Measurements from ENCODE around the gene SLC5A9. TPM values are rescaled to one million over a fixed set of nuclear protein-coding genes. Genes with fewer than 3 reads are reported as not detected.

SLC5A9 gene
- polyA plus RNA-seq, 3 donors = 0.15 to 0.42 (median 0.28) TPM

DNA sequence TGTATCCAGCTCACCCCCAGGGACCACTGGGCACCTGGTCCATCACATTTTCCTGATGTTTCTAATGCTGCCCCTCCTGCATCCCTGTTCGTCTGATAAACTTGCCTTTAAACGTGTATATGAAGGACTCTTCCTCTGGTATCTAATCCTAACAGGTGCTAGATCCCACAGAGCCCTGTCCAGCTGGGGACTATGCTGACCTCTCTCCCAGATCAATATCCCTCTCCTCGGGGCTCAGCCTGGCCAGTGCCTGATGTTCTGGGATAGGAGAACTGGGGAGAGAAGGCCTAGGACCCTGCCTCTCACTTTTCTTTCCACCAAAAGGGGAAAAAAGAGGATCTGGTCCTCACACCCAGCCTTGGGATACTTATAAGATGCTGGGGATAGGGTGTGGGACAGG is 1.4 kb upstream of the SLC5A9 start:
- DNase-seq = no peak
- Mint-ChIP-seq H3K27ac (no peak overlapping the region), H3K27me3 (ENCODE audit: low read depth in 3 of 3) (no peaks in the 10 kb centered on the region), H3K4me1 (peaks cover 42% of the 10 kb centered on the region), H3K36me3 (no peaks in the 10 kb centered on the region), H3K4me3 (no peak overlapping the region), H3K9me3 (peaks cover 0 to 2% (median 0%) of the 10 kb centered on the region in 7 donors)
- Histone ChIP-seq H3K27me3 (ENCODE audit: control insufficient read depth in 2 of 2, insufficient read depth in 2 of 2, low read length in 2 of 2) (no peaks in the 10 kb centered on the region), H3K9me3 (replicated peaks in 1 of 2; ENCODE audit: control insufficient read depth in 1 of 2, insufficient read depth in 1 of 2, low read length in 2 of 2) (no peaks in the 10 kb centered on the region), H3K79me2 (ENCODE audit: insufficient read depth, low read length) (no peaks in the 10 kb centered on the region), H3K36me3 (replicated peaks in 1 of 2; ENCODE audit: control insufficient read depth in 1 of 2, insufficient read depth in 2 of 2, low read length in 2 of 2) (no peaks in the 10 kb centered on the region), H3K4me1 (ENCODE audit: control insufficient read depth in 1 of 2, insufficient read depth in 2 of 2, low read length in 2 of 2) (peaks cover 27 to 31% of the 10 kb centered on the region in 2 donors), H3K4me2 (replicated peaks; ENCODE audit: extremely low read depth, low read length, poor library complexity, severe bottlenecking) (no peak overlapping the region), H4K20me1 (ENCODE audit: insufficient read depth, low read length) (no peaks in the 10 kb centered on the region), H3K4me3 (replicated peaks in 1 of 3; ENCODE audit: low read depth in 2 of 3, low read length in 3 of 3) (no peak overlapping the region), H2AFZ (ENCODE audit: insufficient read depth, low read depth, low read length, poor library complexity, severe bottlenecking) (no peak overlapping the region), H3K27ac (ENCODE audit: low read depth in 1 of 2, low read length in 2 of 2) (no peak overlapping the region), H3K9ac (ENCODE audit: insufficient read depth, low read length, poor library complexity, severe bottlenecking) (no peak overlapping the region)
- intact Hi-C loops (cut with micrococcal nuclease) = loop anchor here in 1 of 2 donors (10.0 kb wide), 1 partner anchor 206 kb away; no protein-coding TSS in a partner anchor
- whole genome bisulfite sequencing (ENCODE audit: insufficient coverage) = 93% methylated on average over 2 of the region's 3 CpGs
- TF ChIP-seq, protein P1, sequence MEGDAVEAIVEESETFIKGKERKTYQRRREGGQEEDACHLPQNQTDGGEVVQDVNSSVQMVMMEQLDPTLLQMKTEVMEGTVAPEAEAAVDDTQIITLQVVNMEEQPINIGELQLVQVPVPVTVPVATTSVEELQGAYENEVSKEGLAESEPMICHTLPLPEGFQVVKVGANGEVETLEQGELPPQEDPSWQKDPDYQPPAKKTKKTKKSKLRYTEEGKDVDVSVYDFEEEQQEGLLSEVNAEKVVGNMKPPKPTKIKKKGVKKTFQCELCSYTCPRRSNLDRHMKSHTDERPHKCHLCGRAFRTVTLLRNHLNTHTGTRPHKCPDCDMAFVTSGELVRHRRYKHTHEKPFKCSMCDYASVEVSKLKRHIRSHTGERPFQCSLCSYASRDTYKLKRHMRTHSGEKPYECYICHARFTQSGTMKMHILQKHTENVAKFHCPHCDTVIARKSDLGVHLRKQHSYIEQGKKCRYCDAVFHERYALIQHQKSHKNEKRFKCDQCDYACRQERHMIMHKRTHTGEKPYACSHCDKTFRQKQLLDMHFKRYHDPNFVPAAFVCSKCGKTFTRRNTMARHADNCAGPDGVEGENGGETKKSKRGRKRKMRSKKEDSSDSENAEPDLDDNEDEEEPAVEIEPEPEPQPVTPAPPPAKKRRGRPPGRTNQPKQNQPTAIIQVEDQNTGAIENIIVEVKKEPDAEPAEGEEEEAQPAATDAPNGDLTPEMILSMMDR (IDR thresholded peaks at IDR 0.05) = no peak

DNA sequence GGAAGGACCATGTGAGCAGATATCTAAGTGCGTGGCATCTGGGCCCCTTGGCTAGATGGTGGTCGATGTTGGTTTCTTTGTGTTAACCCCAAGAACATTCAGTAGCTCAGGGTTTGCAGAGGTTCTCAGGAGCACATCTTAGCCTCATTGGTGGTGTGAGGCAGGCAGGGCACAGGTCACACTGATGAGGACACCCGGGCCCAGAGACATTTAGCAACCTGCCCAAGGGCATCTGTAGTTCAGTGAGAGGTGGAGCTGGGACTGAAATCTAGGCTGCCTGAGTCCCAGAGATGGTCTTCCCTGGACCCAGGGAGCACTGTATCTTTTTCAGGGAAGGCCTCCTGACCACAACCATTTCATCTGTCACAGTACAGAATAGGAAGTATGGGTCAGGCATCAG is 859 bp upstream of the SLC5A9 start:
- no peaks in the 10 kb centered on the region for H3K36me3 ChIP-seq (replicated peaks in 1 of 2; ENCODE audit: control insufficient read depth in 1 of 2, insufficient read depth in 2 of 2, low read length in 2 of 2)
- peaks cover 22 to 26% of the 10 kb centered on the region in 2 donors for H3K4me1 ChIP-seq (ENCODE audit: control insufficient read depth in 1 of 2, insufficient read depth in 2 of 2, low read length in 2 of 2)
- no peaks in the 10 kb centered on the region for H3K79me2 ChIP-seq (ENCODE audit: insufficient read depth, low read length)
- no peaks in the 10 kb centered on the region for H3K9me3 ChIP-seq (replicated peaks in 1 of 2; ENCODE audit: control insufficient read depth in 1 of 2, insufficient read depth in 1 of 2, low read length in 2 of 2)
- no peaks in the 10 kb centered on the region for H3K27me3 ChIP-seq (ENCODE audit: control insufficient read depth in 2 of 2, insufficient read depth in 2 of 2, low read length in 2 of 2)
- Mint-ChIP-seq H3K36me3 (no peaks in the 10 kb centered on the region), H3K27me3 (ENCODE audit: low read depth in 3 of 3) (no peaks in the 10 kb centered on the region), H3K27ac (no peak overlapping the region), H3K4me3 (no peak overlapping the region), H3K9me3 (peaks cover 0 to 2% (median 0%) of the 10 kb centered on the region in 7 donors), H3K4me1 (peaks cover 37% of the 10 kb centered on the region)
- TF ChIP-seq, protein P1 (IDR thresholded peaks at IDR 0.05) = no peak
- no peak overlapping the region for H3K4me3 ChIP-seq (replicated peaks in 1 of 3; ENCODE audit: low read depth in 2 of 3, low read length in 3 of 3)
- H2AFZ ChIP-seq (ENCODE audit: insufficient read depth, low read depth, low read length, poor library complexity, severe bottlenecking) = no peak overlapping the region
- H4K20me1 ChIP-seq (ENCODE audit: insufficient read depth, low read length) = no peaks in the 10 kb centered on the region
- intact Hi-C loops (cut with micrococcal nuclease) = loop anchor here in 1 of 2 donors (10.0 kb wide), 1 partner anchor 207 kb away; no protein-coding TSS in a partner anchor
- no peak for DNase-seq
- no peak overlapping the region for H3K9ac ChIP-seq (ENCODE audit: insufficient read depth, low read length, poor library complexity, severe bottlenecking)
- WGBS (ENCODE audit: insufficient coverage) = 100% methylated on average over 1 of the region's 3 CpGs
- H3K4me2 ChIP-seq (replicated peaks; ENCODE audit: extremely low read depth, low read length, poor library complexity, severe bottlenecking) = no peak overlapping the region
- H3K27ac ChIP-seq (ENCODE audit: low read depth in 1 of 2, low read length in 2 of 2) = no peak overlapping the region
